H1 (cell line): Measurements from ENCODE around the gene KCNJ10. TPM values are rescaled to one million over a fixed set of nuclear protein-coding genes. Genes with fewer than 3 reads are reported as not detected.

Experiments used
- CTCF ChIA-PET: fragments of 300-600 bp; sonication (Branson Sonifier 250); formaldehyde crosslinking; loops from one replicate; lab custom pipeline; 2021; ENCODE audit not compliant: partially characterized antibody; lab: Charles Lee
- POLR2A ChIA-PET: fragments of 300-600 bp; sonication (Branson Sonifier 250); formaldehyde crosslinking; loops from one replicate; lab custom pipeline; 2021; ENCODE audit warnings: inconsistent platforms; ENCODE audit not compliant: partially characterized antibody; lab: Charles Lee
- DNase-seq, 2 experiments: peaks; one replicate each; pipeline versions ENCODE4 v3.0.0 to v3.0.0-alpha.2; 2010 to 2022; ENCODE audit warnings: low spot score in 2 of 2, low read depth in 1 of 2, mixed read lengths in 1 of 2
- FAIRE-seq: peaks from 2 replicates; lab custom pipeline; 2011; peaks lifted over from hg19 to GRCh38; lab: Jason Lieb, UNC
- H2AFZ ChIP-seq: 2 replicates; pipeline ENCODE4 v1.8.1; 2012; ENCODE audit warnings: low read length, inconsistent platforms
- H2AK5ac ChIP-seq: 2 replicates; pipeline ENCODE4 v1.6.1; 2013; ENCODE audit warnings: low read depth, low read length
- H2BK120ac ChIP-seq: replicated peaks from 2 replicates; pipeline ENCODE3; 2013; ENCODE audit warnings: low read depth, low read length, inconsistent platforms
- H2BK12ac ChIP-seq: 2 replicates; pipeline ENCODE4 v1.6.1; 2013; ENCODE audit warnings: low read depth, low read length
- H2BK15ac ChIP-seq: 2 replicates; pipeline ENCODE4 v1.6.1; 2013; ENCODE audit warnings: low read length
- H2BK20ac ChIP-seq: 2 replicates; pipeline ENCODE4 v1.6.1; 2013; ENCODE audit warnings: low read length
- H2BK5ac ChIP-seq: 2 replicates; pipeline ENCODE4 v1.6.1; 2013; ENCODE audit warnings: low read depth, low read length
- H3K14ac ChIP-seq: 2 replicates; pipeline ENCODE4 v1.6.1; 2013; ENCODE audit warnings: inconsistent platforms; ENCODE audit not compliant: insufficient read length
- H3K18ac ChIP-seq: 2 replicates; pipeline ENCODE4 v1.6.1; 2013; ENCODE audit warnings: low read length; ENCODE audit errors: extremely low read depth
- H3K23ac ChIP-seq: 2 replicates; pipeline ENCODE4 v1.6.1; 2013; ENCODE audit warnings: inconsistent platforms; ENCODE audit not compliant: insufficient read length
- H3K23me2 ChIP-seq: 2 replicates; pipeline ENCODE4 v1.6.1; 2013; ENCODE audit warnings: low read depth, low read length
- H3K27ac ChIP-seq: 2 replicates; pipeline ENCODE4 v1.6.1; 2011; ENCODE audit warnings: low read depth, low read length, inconsistent platforms
- H3K27me3 ChIP-seq, 4 experiments: replicated peaks in 1 of 4; 1 replicate in 1 of 4; 2 replicates in 3 of 4; pipeline versions ENCODE4 v1.6.1 to v1.8.1; 2011 to 2013; ENCODE audit warnings: low read length in 3 of 4, mild to moderate bottlenecking in 3 of 4, inconsistent platforms in 2 of 4, mixed read lengths in 2 of 4, moderate library complexity in 1 of 4; ENCODE audit not compliant: control insufficient read depth in 3 of 4, insufficient read depth in 3 of 4; ENCODE audit errors: extremely low read depth in 1 of 4
- H3K36me3 ChIP-seq, 4 experiments: 2 replicates each; pipeline versions ENCODE4 v1.6.1 to v1.8.1; 2011 to 2013; ENCODE audit warnings: mild to moderate bottlenecking in 4 of 4, low read length in 3 of 4, moderate library complexity in 2 of 4, control low read depth in 1 of 4, inconsistent platforms in 1 of 4; ENCODE audit not compliant: insufficient read depth in 4 of 4, control insufficient read depth in 2 of 4
- H3K4ac ChIP-seq: replicated peaks from 2 replicates; pipeline ENCODE3; 2013; ENCODE audit warnings: low read length, low read depth, mixed read lengths, inconsistent platforms; ENCODE audit not compliant: insufficient read length
- H3K4me1 ChIP-seq, 4 experiments: replicated peaks in 1 of 4; 1 replicate in 1 of 4; 2 replicates in 3 of 4; pipeline versions ENCODE4 v1.6.1 to v1.8.1; 2011 to 2013; ENCODE audit warnings: low read length in 3 of 4, inconsistent platforms in 2 of 4, mixed read lengths in 1 of 4; ENCODE audit not compliant: insufficient read depth in 4 of 4, control insufficient read depth in 3 of 4
- H3K4me2 ChIP-seq, 2 experiments: 2 replicates each; pipeline versions ENCODE4 v1.6.1 to v1.8.1; 2011 to 2013; ENCODE audit warnings: low read depth in 2 of 2, low read length in 2 of 2, control low read depth in 1 of 2, inconsistent platforms in 1 of 2, mild to moderate bottlenecking in 1 of 2; ENCODE audit not compliant: insufficient read depth in 1 of 2
- H3K4me3 ChIP-seq, 4 experiments: fragments of 200-600, 300-600 bp in 1 of 4; sonication (generic), shearing (Covaris generic), sonication (Bioruptor Twin) in 1 of 4; 2 replicates each; pipeline versions ENCODE4 v1.5.1 to v1.8.1; 2011 to 2016; ENCODE audit warnings: low read length in 4 of 4, low read depth in 3 of 4, control low read depth in 2 of 4, inconsistent platforms in 2 of 4, mild to moderate bottlenecking in 2 of 4, mixed read lengths in 1 of 4, moderate library complexity in 1 of 4; ENCODE audit not compliant: insufficient read depth in 2 of 4; ENCODE audit errors: extremely low read depth in 1 of 4
- H3K56ac ChIP-seq: replicated peaks from 2 replicates; pipeline ENCODE3; 2013; ENCODE audit warnings: low read depth, mild to moderate bottlenecking, mixed read lengths, low read length, inconsistent platforms; ENCODE audit not compliant: insufficient read length
- H3K79me1 ChIP-seq: 2 replicates; pipeline ENCODE4 v1.6.1; 2013; ENCODE audit warnings: low read depth, low read length, control low read depth
- H3K79me2 ChIP-seq, 2 experiments: 2 replicates each; pipeline versions ENCODE4 v1.6.1 to v1.8.1; 2012 to 2013; ENCODE audit warnings: low read length in 2 of 2, mild to moderate bottlenecking in 2 of 2, inconsistent platforms in 1 of 2; ENCODE audit not compliant: insufficient read depth in 2 of 2, control insufficient read depth in 1 of 2
- H3K9ac ChIP-seq, 4 experiments: replicated peaks in 1 of 4; 1 replicate in 1 of 4; 2 replicates in 3 of 4; pipeline versions ENCODE4 v1.6.1 to v1.8.1; 2011 to 2013; ENCODE audit warnings: low read depth in 3 of 4, low read length in 3 of 4, control low read depth in 2 of 4, mild to moderate bottlenecking in 2 of 4, moderate library complexity in 2 of 4, inconsistent platforms in 1 of 4; ENCODE audit errors: extremely low read depth in 1 of 4
- H3K9me3 ChIP-seq, 2 experiments: 2 replicates each; pipeline versions ENCODE4 v1.6.1 to v1.8.1; 2012 to 2013; ENCODE audit warnings: mild to moderate bottlenecking in 2 of 2, moderate library complexity in 2 of 2, control low read depth in 1 of 2, inconsistent platforms in 1 of 2, low read depth in 1 of 2, low read length in 1 of 2, mixed read lengths in 1 of 2; ENCODE audit not compliant: insufficient read depth in 2 of 2
- H4K20me1 ChIP-seq, 2 experiments: replicated peaks in 1 of 2; 2 replicates each; pipeline versions ENCODE3 to v1.8.1; 2011 to 2013; ENCODE audit warnings: inconsistent platforms in 2 of 2, low read length in 2 of 2, mild to moderate bottlenecking in 1 of 2; ENCODE audit not compliant: insufficient read depth in 2 of 2, control insufficient read depth in 1 of 2
- H4K5ac ChIP-seq: 2 replicates; pipeline ENCODE4 v1.6.1; 2013; ENCODE audit warnings: low read length, low read depth, mixed read lengths, inconsistent platforms; ENCODE audit not compliant: insufficient read length
- H4K8ac ChIP-seq: 2 replicates; pipeline ENCODE4 v1.8.0; 2013; ENCODE audit warnings: mild to moderate bottlenecking, moderate library complexity, low read length, inconsistent platforms; ENCODE audit not compliant: insufficient read depth; ENCODE audit errors: extremely low read depth
- H4K91ac ChIP-seq: replicated peaks from 2 replicates; pipeline ENCODE3; 2013; ENCODE audit warnings: low read length, mixed read lengths, inconsistent platforms; ENCODE audit not compliant: insufficient read length
- ASH2L ChIP-seq: fragments of 200-600, 300-600 bp; sonication (generic); IDR thresholded peaks from one replicate; pipeline ENCODE4 v1.7.1; 2017; ENCODE audit warnings: low read length
- CBX5 ChIP-seq: fragments of 300-800, 300-1000 bp; sonication (generic); IDR thresholded peaks from 2 replicates; pipeline ENCODE4 v1.7.1; 2016; ENCODE audit warnings: antibody characterized with exemption, low read length, low read depth
- GTF2F1 ChIP-seq: IDR thresholded peaks from 2 replicates; pipeline ENCODE4 v1.6.1; 2012; ENCODE audit warnings: low read depth, low read length, improper control_type of control experiment, borderline replicate concordance
- POLR2A ChIP-seq, 2 experiments: IDR thresholded peaks; 1 replicate in 1 of 2; 2 replicates in 1 of 2; pipeline ENCODE4 v1.6.1; 2011; ENCODE audit warnings: low read depth in 2 of 2, low read length in 2 of 2, mild to moderate bottlenecking in 2 of 2; ENCODE audit errors: control extremely low read depth in 1 of 2
- RFX5 ChIP-seq: IDR thresholded peaks from 2 replicates; pipeline ENCODE4 v1.6.1; 2011; ENCODE audit warnings: low read depth, low read length, improper control_type of control experiment, borderline replicate concordance
- WGBS, 2 experiments: shearing (Covaris generic) in 1 of 2; methylation state at CpG; one replicate each; pipeline versions ENCODE4 v1.1.6 to v1.1.7; 2013 to 2015; ENCODE audit warnings: low lambda C conversion rate in 2 of 2, mixed read lengths in 2 of 2, inconsistent platforms in 1 of 2, low coverage in 1 of 2, missing lambda C conversion rate in 1 of 2; ENCODE audit not compliant: insufficient replicate concordance in 2 of 2, insufficient coverage in 1 of 2, insufficient read length in 1 of 2; ENCODE audit errors: extremely low coverage in 1 of 2, missing lambda C conversion rate in 1 of 2; 5-methylcytosine and 5-hydroxymethylcytosine counted together
- polyA plus RNA-seq, 7 experiments: library from polyadenylated mRNA; depleted of rRNA in 3 of 7; stranded (reverse) in 5 of 7; unstranded in 2 of 7; fragments of >200 nt in 5 of 7; fragments of 200-250 nt in 2 of 7; gene quantifications; 1 replicate in 5 of 7; 2 replicates in 1 of 7; 4 replicates in 1 of 7; pipeline versions ENCODE4 v1.2.1 to v1.2.3, GENCODE V29; 2011 to 2013; ENCODE audit warnings: missing spikeins in 2 of 7, mixed read lengths in 2 of 7
- total RNA-seq: library from RNA; stranded (reverse); fragmentation: NEBNext Ultra II Directional; extraction: Animal tissue kit (Norgen Biotek cat#: 25700); gene quantifications from 2 replicates; pipeline ENCODE4 v1.2.1, GENCODE V29; 2021

Gene KCNJ10
- total and polyA plus RNA-seq, 2 of the 8 experiments (the other 6 are each of a cell fraction or from before 2014, with no cell fraction given) = 1.7 to 2.4 TPM

- Histone ChIP-seq H3K27me3 (no peaks in the 10 kb centered on the region; a peak in 1 of 7 replicates), H3K23me2 (no peaks in the 10 kb centered on the region; the same call in 1 of the 2 replicates), H3K79me1 (no peaks in the 10 kb centered on the region), H4K5ac (no peak overlapping the region), H3K9ac (no peak overlapping the region), H3K18ac (no peak overlapping the region), H3K4me3 (no peak overlapping the region), H3K27ac (no peak overlapping the region), H3K56ac (no peak overlapping the region), H3K36me3 (no peaks in the 10 kb centered on the region), H3K23ac (no peak overlapping the region), H3K79me2 (no peaks in the 10 kb centered on the region), H3K4me1 (no peaks in the 10 kb centered on the region), H4K91ac (no peak overlapping the region), H2BK120ac (no peak overlapping the region), H2BK15ac (no peak overlapping the region), H4K8ac (no peak overlapping the region), H2AFZ (no peak overlapping the region), H2BK20ac (no peak overlapping the region), H2BK5ac (no peak overlapping the region), H3K4ac (no peak overlapping the region), H3K14ac (no peak overlapping the region), H4K20me1 (no peaks in the 10 kb centered on the region), H3K4me2 (no peak overlapping the region), H2BK12ac (no peak overlapping the region), H3K9me3 (no peaks in the 10 kb centered on the region), H2AK5ac (no peak overlapping the region)
- ChIA-PET CTCF (interaction anchor here (1.1 to 13.8 kb wide), 3 partner anchors 8 to 55 kb away, joined by 3 to 696 read pairs (median 5); partner anchors contain the start of genes IGSF9 and SLAMF9), POLR2A (no interaction called here)
- FAIRE-seq (no peak), DNase-seq (no peak)
- 92% methylated on average over 4 of the region's 4 CpGs; no CpG with 5 or more reads in 1 of the 2 experiments for WGBS, 2 experiments
- TF ChIP-seq POLR2A (IDR thresholded peaks at IDR 0.05; ENCODE audit: control extremely low read depth in 1 of 2, low read depth in 2 of 2, low read length in 2 of 2) (no peak), RFX5 (no peak), CBX5 (no peak), GTF2F1 (no peak), ASH2L (no peak)
Observed at GRCh38 chr1:159999204-159999603, 70.8 kb downstream of the KCNJ10 start.
